Stimulated activated CD4-positive, alpha-beta T cell treated with anti-CD3 and anti-CD28 coated beads, Interleukin-15, amount 100 ng/mL, for 1 hour (primary cell): ENCODE results near the gene ISY1.
"Not testable (repeated sequence)": the region's sequence is repeated elsewhere in the genome, so short reads cannot be mapped to it uniquely, and the experiment has no call there.

Experiments used
- DNase-seq, 2 donors: peaks; one replicate each; pipeline ENCODE4 v3.0.0-alpha.2; 2020; ENCODE audit warnings: low read depth in 1 of 2, low spot score in 1 of 2

The ISY1 gene

DNA sequence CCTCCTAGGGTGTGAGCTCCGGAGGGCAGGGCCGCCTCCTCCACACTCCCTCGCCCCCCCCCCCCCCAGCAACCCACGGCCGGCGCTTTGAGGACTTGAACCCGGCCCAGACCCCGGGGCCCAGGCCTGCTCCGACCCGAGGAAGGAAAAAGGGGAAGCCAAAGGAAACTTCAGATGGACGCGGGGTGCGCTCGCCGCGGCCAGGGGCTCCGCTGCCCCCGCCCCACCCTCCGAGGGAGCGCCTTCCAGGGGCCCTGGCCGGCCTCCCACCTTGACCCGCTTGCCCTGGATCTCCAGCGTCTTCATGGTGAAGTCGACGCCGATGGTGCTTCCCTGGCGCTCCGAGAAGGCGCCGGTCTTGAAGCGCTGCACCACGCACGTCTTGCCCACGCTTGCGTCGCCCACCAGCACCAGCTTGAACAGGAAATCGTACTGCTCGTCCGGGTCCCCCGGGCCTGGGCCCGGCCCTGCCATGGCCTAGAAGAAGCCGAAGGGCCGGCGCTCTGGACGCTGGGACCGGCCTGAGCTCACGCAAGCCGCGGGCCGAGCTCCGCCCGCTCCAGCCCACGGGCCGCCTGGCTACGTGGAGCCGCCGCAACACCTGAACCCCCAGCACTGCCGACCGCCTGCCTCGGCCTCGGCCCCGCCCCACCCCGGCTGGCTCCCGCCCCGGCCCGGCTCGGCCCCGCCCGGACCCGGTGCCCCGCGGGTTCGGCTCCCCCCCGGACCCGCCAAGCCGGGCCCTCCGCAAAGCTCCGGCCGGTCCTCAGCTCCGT lies 39.7 kb downstream of the ISY1 start:
- DNase-seq, result peak in 1 of 2 donors; percentile 35

DNA sequence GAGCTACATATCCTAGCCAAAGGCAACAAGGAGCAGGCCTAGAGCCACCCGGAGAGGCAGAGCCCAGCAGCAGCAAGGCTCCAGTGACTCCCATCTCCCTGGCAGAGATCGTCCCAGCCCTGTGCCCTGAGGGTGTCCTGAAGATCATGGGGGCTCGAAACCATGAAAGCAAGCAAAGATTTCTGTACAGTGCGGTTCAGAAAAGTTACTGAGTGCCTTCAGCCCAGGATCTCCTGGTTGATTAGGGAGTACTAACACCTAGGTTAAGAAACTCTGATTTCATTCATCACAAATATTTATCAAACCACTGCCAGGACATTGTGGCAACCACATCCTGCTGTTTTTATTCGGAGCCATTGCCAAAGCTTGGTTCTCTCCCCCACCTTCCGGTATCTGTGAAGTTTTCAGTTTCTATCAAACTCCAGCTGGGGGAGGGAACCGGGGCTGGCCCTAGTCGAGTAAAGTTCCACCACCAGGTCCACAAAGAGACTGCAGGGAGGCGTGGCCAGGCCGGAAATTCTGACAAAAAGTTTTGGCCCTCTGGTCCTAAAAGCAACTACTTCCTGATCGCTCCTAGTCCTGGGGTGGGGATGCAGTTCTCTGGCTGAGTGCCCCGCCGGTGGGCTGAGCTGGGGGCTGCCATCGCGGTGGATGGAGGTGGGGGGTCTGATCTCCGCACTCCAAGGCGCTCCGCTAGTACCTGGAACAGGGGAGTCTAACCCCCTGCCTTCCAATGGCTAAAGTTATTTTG lies 40.4 kb downstream of the ISY1 start:
- DNase-seq, result peak; percentile 73 to 75

DNA sequence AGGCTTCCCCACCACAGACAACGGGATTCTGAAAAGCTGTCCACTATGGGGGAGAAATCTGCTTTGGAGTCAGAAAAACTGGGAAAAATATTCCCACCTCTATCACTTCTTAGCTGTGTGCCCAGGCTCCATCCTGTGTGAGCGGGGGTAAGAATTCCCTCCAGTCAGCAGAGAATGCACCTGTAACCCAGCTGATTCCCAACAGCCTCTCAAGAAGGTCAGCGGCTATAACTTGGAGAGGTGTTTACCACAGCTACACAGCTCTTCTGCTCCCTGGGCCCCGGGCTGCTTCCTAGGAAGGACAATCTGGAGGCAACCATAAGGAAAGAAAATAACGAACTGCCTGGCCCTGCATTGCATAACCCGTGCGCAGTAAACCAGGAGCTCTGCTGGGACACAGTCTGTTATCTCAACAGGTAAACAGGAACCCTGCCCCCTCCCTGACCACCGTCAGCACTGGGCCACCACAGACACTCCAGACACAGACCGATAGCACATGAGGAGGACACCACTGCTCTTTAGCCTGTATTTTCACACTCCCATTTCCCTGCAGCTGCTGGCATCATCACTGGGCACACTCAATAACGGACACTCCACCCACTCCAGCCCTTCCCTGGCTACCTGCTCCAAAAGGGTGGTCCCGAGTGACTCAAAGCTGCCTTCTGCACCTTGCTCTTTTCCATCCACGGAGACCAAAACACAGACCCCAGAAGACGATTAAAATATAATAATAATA lies 41.3 kb downstream of the ISY1 start:
- DNase-seq, result no peak

DNA sequence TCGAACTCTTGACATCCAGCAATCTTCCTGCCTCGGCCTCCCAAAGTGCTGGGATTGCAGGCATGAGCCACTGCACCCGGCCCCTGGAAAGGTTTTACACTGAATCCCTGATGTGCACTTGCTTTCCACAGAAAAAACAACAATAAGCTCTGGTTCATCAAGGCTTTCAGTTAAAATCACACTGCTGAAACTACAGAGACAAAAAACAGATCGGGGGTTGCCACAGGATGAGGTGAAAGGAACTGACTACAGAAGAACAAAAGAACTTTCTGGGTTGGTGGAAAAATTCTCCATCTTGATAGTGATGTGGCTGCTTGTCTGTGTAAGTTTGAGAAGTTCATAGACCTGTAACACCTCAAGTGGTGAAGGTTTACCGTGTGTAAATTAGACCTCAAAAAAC lies 42.1 kb downstream of the ISY1 start:
- no peak for DNase-seq

DNA sequence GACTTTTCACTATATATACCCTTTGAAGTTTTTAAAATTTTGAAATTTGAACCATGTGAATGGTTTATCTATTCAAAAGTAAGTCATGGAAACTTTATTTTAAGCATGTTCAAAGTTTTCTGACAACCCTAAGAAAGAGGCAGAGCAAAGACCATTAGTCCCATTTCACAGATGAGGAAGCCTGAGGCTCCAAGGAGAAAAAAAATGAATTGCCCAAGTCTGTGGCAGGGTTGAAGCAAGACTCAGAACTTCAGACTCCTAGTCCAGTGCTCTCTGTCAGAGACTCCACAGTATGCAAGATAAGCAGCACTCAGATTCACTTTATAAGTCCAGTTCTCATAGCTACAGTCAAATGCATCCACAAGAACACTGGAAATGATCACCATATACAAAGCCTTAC lies 43.7 kb downstream of the ISY1 start:
- no peak for DNase-seq

DNA sequence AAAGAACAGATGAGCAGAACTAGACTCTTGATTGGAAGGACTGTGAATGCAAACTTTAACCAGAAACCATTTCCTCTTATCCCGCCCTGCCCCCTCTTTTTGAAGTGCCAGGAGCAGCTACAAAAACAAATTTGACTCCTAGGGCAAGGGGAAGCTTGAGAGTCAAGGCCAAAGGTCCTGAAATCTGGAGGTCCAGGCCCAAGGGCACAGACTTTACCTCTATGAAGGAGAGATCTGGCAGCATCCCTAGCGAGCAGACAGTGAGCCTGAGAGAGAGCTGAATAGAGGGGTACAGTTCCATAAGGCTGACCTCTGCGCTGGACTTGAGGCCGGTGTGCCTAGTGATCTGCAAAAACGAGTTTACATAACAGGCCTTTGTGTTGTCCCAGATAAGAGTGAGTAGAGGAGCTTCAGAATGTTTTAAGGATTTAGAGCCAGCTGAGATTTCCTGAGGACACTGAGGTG lies 44.3 kb downstream of the ISY1 start:
- DNase-seq, result no peak

DNA sequence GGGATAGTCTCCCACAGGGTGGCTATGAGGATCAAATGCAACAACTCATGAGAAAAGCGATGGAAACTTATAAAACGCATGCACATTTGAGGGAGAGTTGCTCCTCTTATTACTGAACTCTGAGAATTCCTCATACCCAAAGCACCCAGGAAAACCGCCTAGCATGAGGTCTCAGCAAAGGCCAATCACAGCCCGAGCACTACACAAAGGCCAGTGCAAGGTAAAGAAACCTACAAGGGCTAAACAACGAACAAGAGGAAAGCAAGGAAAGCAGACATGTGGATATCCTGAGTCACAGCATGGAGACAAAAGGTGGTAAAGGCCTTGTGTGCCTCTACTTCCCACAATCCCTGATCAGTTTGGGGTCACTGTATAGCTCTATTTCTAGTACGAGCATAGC lies 46.4 kb downstream of the ISY1 start:
- DNase-seq, result no peak

DNA sequence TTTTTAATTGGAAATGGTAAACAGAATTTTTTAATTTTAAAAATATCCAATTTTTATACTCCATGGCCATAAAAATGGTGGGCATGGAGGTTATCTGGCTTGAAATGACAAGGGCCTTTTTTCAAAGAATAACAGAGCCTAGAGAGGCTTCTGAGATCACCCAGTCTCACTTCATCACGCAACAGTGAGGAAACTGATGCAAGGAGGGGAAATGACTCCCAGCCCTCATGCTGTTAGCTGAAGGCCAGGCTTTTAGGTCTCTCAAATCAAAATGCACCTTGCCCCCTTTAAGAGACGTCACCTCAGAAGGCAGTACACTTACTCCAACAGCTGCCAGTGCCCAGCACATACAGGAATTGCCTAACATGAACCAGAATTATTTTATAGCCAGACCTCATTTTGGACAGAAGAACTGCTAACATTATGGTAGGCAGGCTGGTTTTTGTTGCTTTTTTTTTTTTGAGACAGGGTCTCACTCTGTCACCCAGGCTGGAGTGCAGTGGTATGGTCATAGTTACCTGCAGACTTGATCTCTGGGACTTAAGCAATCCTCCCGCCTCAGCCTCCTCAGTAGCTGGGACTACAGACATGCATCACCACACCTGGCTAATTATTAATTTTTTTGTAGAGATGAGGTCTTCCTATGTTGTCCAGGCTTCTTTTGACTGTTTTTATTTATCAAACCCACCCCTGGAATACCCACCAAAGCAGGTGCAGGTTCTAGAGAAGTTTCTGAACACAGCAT lies 48.4 kb downstream of the ISY1 start:
- DNase-seq, result no peak

DNA sequence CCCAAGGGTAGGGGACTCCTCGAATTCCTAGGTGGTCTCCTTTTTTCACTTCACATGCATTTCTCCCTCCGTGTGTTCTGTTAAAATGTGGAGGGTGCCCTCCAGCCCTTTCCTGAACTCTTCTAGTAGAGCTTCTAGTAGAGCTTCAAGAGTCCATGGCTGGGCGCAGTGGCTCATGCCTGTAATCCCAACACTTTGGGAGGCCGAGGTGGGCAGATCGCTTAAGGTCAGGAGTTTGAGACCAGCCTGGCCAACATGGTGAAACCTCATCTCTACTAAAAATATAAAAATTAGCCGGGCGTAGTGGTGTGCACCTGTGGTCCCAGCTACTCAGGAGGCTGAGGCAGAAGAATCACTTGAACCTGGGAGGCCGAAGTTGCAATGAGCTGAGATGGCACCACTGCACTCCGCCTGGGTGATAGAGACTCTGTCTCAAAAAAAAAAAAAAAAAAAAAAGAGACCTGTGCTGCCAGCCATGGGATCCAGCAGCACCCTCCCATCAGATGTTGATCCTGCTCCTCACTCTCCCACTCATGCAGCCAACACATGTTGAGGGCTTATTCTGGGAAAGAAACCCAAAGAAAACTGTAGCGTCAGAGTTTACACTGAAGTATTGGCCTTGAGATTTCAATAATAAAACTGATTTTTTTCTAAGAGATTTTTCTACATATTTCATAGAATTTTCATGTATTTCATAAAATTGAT lies 49.6 kb downstream of the ISY1 start:
- not testable (repeated sequence) for DNase-seq

DNA sequence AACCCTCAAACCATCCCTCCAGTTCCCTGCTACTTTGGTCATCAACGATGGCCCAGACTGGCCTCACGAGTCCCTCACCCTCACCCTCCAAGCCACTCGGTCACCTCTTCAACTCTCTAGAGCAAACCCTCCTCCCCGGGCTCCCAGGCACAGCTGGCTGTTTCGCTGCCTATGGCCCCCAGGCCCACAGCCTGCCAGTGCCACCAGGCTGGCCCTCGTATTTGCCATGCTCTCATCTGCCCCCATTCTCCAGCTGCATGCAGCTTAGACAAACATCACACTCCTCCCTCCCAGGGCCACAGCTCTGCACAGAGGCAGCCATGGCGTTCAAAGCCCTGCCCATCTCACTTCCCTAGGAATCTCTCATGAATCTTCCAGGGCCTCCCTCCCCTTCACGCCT lies 53.1 kb downstream of the ISY1 start:
- no peak for DNase-seq

DNA sequence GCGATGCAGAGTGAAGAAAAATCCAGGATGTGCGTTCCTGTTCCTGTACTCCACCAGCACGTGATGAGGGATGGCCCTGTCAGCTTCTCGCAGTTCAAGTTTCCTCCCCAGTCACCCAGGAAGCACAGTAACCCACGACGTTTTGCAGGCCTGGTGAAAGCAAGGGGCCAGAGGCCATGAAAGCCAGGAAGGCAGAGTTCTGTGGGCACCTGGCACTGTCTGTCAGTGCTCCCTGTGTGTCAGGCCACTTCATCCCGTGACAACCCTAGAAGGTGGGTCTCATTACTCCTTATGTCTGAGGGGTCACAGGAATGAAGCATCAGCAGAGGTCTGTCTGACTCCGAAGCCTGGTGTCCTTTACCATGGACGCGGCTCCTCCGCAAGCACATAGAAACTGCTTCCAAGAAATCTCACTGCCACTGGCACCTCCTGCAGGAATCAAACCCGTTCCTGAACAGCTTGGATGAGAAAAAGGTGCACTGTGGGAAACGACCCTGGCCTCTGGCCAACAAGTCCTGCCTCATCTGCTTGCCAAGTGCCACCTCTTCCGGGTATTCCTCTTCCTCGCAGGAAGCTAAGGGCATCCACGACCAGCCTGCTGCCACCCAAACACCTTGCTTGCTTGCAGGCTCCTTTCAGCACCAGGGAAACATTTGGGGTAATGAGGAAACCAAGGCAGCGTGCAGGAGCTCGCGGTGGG lies 53.8 kb downstream of the ISY1 start:
- DNase-seq, result no peak

DNA sequence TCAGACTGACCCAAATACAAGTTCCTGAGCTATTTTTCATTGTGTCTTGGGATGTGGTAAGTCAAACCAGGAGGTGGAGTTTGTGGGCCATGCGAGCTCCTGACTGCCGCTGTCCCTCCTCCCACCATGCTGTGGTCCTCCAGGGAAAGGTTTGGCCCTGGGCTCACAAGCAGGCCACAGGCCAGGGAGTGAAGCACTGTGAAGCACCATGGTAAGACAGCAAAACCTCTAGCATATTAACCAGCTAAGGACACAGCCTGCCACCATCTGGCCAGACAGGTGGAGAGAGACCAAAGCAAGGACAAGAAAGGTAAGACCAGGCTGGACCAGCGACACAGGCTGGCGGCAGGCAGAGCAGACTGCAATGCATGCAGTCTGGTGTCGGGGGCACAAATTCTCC lies 54.5 kb downstream of the ISY1 start:
- no peak for DNase-seq

DNA sequence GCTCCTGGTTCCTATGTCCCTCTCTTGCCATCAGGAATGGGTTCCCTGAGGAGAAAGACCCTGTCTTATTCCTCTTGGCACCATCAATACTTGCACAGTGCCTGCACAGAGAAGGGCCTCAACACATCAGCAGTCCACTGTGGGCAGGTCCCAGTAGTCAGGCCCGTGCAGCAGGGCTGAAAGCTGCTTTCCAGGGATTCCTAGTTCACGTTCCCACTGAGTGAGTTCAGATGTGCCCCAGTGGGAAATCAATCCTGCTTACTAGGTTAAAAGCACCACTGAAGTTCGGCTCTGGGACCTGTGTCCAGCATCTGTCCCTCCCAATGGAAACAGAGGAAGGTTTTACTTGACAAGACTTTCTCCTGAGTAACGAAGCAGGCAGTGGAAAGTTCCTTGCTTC lies 55.0 kb downstream of the ISY1 start:
- no peak for DNase-seq

DNA sequence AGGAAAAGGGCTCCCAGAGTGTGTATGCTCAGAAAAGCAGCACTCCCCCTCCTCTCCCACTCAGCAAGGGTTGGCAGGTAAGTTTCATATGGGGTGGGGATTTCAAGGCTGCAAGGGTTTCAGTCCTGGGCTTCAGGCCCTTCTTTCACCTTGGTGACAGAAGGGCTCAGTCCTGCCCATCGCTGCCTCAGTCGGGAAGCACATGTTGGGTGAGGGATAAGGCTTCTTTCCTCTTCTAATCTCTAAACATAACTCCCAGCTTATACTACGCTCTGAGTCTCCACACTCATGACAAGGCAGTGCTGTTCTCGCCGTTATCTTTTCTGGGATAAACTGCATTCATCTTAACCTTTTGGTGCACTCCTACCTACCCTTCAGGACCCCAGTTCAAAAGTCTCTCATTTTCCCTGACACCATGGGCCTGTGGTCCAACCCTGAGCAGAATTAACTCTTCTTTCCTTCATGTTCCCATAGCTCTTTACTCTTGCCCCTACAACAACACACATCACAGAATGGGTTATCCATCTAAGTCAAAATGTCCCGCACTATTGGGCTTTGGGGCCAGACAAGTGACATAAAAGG lies 56.3 kb downstream of the ISY1 start:
- DNase-seq, result no peak

DNA sequence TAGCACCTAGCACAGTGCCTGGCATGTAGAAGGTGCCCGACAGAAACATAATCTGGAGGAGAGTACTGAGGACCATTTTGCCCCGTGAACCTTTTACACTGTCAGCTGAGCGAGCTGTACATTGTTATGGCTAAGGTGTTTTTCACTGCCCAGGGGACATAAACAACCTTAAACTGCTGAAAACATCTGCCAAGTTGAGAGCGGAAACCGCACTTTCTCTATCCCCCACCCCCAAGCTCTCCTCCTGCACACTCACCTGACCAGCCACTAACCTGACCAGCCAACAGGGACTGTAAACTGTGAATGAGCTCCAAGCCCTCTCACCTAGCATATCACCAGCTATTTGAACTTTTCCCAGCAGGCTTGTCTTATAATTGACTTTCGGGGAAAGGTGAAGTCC lies 56.8 kb downstream of the ISY1 start:
- no peak for DNase-seq

DNA sequence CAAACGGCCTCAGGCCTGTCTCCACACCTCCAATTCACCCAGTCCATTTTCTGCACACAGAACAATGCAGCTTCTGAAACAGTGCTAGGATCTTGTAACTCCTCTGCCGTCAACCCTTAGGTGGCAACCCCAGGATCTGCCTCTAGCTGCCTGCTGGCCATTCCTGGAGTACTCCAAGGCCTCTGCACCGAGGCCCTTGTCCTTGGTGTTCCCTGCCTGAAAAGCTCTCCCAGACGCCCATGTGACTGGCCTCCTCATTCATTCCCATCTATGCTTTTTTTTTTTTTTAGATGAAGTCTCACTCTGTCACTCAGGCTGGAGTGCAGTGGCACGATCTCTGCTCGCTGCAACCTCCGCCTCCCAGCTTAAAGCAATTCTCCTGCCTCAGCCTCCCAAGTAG lies 57.6 kb downstream of the ISY1 start:
- no peak for DNase-seq

DNA sequence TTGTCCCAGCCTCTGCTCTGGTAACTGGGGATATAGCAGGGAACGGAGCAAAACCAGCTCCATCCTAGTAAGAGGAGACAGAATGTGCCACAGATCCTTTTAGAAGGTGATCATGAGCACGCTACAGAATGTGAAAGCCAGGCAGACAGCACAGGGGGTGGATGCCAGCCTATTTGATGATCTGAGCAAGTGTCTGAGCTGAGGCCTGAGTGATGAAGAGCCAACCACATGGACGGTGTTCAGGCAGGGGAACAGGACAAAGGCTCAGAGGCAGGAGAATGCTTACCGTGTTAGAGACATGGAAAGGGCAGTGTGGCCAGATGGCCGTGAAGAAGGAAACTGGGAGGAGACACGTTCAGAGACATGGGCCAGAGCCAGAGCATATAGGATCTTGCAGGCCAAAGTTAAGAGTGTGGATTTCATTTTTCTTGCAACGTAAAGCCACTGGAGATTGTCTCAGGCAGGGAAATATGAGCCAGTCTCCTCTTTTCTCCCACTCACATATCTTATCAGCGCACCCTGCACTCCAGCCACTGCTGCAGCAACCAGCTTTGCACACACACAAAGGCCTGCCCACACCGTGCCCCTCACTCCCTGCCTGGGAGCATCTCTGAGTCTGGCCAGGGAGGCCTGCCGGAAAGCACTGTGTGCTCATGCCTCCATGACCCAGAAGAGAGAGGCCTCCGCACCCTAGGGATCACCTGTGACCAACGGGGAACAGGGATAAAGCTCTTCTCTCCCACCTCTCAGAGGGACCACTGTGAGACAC lies 59.3 kb downstream of the ISY1 start:
- DNase-seq, result no peak

DNA sequence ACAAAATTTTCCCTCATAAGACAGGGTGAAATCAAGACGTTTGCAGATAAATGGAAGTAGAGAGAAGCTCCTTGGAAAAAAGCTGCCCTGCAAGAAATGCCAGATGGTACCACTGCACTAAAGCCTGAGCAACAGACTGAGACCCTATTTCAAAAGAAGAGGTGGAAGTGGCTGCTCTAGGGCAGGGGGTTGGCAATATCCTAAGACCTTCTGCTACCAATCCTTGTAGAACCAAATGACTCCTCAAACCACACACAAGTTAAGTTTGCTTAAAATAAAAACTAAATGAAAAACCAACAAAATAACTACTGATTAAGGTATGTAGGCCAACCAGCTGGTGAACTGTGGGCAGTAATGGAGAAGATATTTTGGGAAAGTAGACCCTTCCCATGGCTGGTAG lies 60.6 kb downstream of the ISY1 start:
- no peak for DNase-seq

DNA sequence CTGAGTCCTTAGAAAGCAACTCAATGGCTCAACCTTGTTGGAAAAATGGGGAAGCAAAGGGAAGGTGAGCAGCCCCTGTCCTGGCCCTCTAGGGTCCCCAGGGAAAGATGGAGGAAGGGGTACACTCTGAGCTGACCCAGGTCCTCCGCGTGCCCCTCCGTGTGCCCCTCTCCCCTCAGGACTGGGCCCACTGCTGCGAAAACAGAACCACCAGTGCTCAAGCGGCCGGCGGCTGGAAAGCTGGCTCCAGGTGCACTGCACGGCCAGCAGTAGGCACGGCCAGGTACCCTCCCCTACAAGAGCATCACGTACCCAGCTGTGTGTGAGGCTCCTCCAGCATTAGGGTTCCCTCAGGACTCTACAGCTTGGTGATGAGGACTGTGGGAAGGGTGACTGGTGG lies 65.6 kb downstream of the ISY1 start:
- no peak for DNase-seq
